ENCODE data around the gene PBXIP1.
A peak's percentile ranks its signal among the peaks of the same experiment; 100 is the strongest.

The PBXIP1 gene

GRCh38 chr1:154961207-154962155 lies 5.6 kb upstream of the PBXIP1 start, which contains the start of gene PYGO2:
Gene PYGO2, minus strand, starts transcription at chr1:154961782. Its CDS starts 206 bp downstream, at chr1:154961576.
- H3K36me3 ChIP-seq (replicated peaks), result peaks cover 41% of the 10 kb centered on the region
- H3K27me3 ChIP-seq (replicated peaks), result no peaks in the 10 kb centered on the region
- peak within 1 kb of the TSS; percentile 70 for H3K4me3 ChIP-seq (ENCODE audit: low read depth, low read length)
- TF ChIP-seq CTCF (IDR thresholded peaks at IDR 0.05; ENCODE audit: low read depth, low read length, missing control alignments), result peak; percentile 27
- in situ Hi-C loops (cut with HindIII; ENCODE audit: low pct_ligation_motif_present, low sequenced_read_pairs), result no loop called here
- DNase-seq, result peak; percentile 54
- peak within 1 kb of the TSS; percentile 96 for H3K27ac ChIP-seq

GRCh38 chr1:154960446-154961136 lies 4.7 kb upstream of the PBXIP1 start:
- Histone ChIP-seq H3K27ac (no peak overlapping the region), H3K4me3 (ENCODE audit: low read depth, low read length) (peak overlapping the region; percentile 70), H3K36me3 (replicated peaks) (peaks cover 32% of the 10 kb centered on the region), H3K27me3 (replicated peaks) (no peaks in the 10 kb centered on the region)
- DNase-seq, result no peak
- in situ Hi-C loops (cut with HindIII; ENCODE audit: low pct_ligation_motif_present, low sequenced_read_pairs), result no loop called here
- TF ChIP-seq CTCF (IDR thresholded peaks at IDR 0.05; ENCODE audit: low read depth, low read length, missing control alignments), result no peak

DNA sequence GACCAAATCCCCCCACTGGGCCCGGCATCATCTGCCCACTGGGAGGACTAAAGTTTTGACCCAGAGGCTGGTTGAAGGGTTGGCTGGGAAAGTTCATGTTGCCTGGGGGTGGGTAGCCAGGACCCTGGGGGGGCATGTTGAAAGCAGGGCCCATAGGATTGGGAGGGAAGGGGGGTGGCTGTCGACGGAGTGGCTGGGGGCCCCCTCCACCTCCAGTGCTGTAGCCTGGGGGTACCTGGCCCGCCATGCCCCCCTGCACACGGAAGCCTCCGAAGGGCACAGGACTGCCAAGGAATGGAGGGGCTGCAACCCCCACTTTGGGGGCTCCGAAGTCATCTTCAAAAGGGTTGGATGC lies 3.5 kb upstream of the PBXIP1 start:
- Histone ChIP-seq H3K27me3 (replicated peaks) (no peaks in the 10 kb centered on the region), H3K4me3 (ENCODE audit: low read depth, low read length) (no peak overlapping the region), H3K27ac (no peak overlapping the region), H3K36me3 (replicated peaks) (peaks cover 20% of the 10 kb centered on the region)
- DNase-seq, result no peak
- in situ Hi-C loops (cut with HindIII; ENCODE audit: low pct_ligation_motif_present, low sequenced_read_pairs), result no loop called here
- no peak for TF ChIP-seq CTCF (IDR thresholded peaks at IDR 0.05; ENCODE audit: low read depth, low read length, missing control alignments)

DNA sequence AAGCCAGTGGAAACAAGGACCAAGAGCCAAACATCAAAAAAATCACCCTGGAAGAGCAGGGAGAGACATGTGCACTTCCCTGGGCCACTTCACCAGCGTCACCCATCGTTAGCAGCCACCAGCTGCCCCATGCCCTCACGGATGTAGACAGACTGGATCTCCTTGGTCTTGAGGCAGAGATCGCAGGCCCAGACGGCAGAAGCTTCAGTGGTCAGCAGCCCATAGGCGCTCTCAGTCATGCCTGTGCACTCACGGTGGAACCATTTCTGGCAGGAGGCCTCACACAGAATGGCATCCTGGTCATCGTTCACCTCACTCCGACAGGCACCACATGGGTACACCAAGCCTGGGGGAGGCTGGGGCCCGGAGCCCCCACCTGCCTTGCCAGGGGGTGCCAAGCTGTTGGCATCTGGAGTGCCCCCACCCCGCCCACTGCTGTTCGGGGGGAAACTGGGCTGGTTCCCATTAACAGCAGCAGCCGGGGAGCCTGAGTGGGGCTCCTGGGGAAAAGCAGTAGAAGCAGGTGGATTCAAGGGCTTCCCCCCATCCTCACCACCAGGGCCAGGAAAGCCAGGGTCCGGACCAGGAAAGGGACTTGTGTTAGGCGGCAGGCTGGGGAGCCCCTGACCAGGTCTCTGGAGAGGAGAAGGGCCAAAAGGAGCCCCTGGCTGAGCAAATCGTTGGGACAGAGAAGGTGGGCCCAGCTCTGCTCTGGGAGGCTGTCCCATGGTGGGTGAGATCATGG lies 3.0 kb upstream of the PBXIP1 start:
- H3K27me3 ChIP-seq (replicated peaks), result no peaks in the 10 kb centered on the region
- peaks cover 16% of the 10 kb centered on the region for H3K36me3 ChIP-seq (replicated peaks)
- in situ Hi-C loops (cut with HindIII; ENCODE audit: low pct_ligation_motif_present, low sequenced_read_pairs), result no loop called here
- no peak for DNase-seq
- no peak overlapping the region for H3K4me3 ChIP-seq (ENCODE audit: low read depth, low read length)
- TF ChIP-seq CTCF (IDR thresholded peaks at IDR 0.05; ENCODE audit: low read depth, low read length, missing control alignments), result no peak
- H3K27ac ChIP-seq, result no peak overlapping the region

- Histone ChIP-seq H3K4me3 (ENCODE audit: low read depth, low read length) (no peak overlapping the region), H3K27me3 (replicated peaks) (no peaks in the 10 kb centered on the region), H3K36me3 (replicated peaks) (peaks cover 8% of the 10 kb centered on the region), H3K27ac (no peak overlapping the region)
- no peak for DNase-seq
- in situ Hi-C loops (cut with HindIII; ENCODE audit: low pct_ligation_motif_present, low sequenced_read_pairs), result no loop called here
- no peak for TF ChIP-seq CTCF (IDR thresholded peaks at IDR 0.05; ENCODE audit: low read depth, low read length, missing control alignments)
Measured at GRCh38 chr1:154958036-154958435, 2.1 kb upstream of the PBXIP1 start.

Data from brain microvascular endothelial cell (primary cell).